GM18870 (cell line): Measurements from ENCODE around the gene PILRB.

Experiments used
- ATAC-seq: cut with Tn5 transposase; IDR thresholded peaks from one replicate; pipeline ENCODE4 v1.9.1; 2021; ENCODE audit warnings: moderate library complexity; ENCODE audit not compliant: unreplicated experiment

The PILRB gene

GRCh38 chr7:100400656-100401055, 42.7 kb downstream of the PILRB start:
- ATAC-seq: no peak

GRCh38 chr7:100401811-100402210, 43.9 kb downstream of the PILRB start:
- ATAC-seq: no peak

GRCh38 chr7:100402241-100402640, 44.3 kb downstream of the PILRB start:
- no peak for ATAC-seq

- no peak for ATAC-seq
These were observed 48.9 kb downstream of the PILRB start for GRCh38 chr7:100406767-100407166.

- no peak for ATAC-seq
These were observed 49.6 kb downstream of the PILRB start for GRCh38 chr7:100407285-100408180.

- ATAC-seq: no peak
These were observed 53.2 kb downstream of the PILRB start for GRCh38 chr7:100411101-100411500.

GRCh38 chr7:100413346-100413745, 55.4 kb downstream of the PILRB start:
- no peak for ATAC-seq

GRCh38 chr7:100413889-100414288, 56.0 kb downstream of the PILRB start:
- ATAC-seq: no peak

GRCh38 chr7:100415448-100415847, 57.5 kb downstream of the PILRB start:
- ATAC-seq: no peak
